Measurements from ENCODE around the gene ESPL1.

ESPL1 gene

DNA sequence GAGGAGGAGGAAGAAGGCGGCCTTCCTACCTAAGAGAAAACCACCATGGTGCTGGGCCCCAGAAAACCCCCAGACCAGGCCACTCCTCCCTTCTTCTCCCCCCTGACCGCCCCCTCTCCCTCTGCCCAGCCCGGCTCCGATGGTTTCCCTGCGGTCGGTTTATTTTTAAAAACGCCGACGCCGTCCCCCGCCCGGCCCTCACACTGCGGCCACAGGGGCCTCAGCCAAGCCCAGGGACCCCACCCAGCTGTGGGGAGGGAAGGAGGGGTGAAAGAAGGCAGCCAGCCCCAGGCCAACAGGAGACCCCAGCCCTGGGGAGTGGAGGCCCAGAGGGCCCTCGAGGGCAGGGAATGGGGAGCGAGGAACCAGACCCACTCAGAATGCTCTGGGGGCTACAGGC, 64.6 kb downstream of the ESPL1 start:
- DNase-seq (ENCODE audit: insufficient read length, low spot score): no peak
- no peak for FAIRE-seq
- TF ChIP-seq, protein P1, sequence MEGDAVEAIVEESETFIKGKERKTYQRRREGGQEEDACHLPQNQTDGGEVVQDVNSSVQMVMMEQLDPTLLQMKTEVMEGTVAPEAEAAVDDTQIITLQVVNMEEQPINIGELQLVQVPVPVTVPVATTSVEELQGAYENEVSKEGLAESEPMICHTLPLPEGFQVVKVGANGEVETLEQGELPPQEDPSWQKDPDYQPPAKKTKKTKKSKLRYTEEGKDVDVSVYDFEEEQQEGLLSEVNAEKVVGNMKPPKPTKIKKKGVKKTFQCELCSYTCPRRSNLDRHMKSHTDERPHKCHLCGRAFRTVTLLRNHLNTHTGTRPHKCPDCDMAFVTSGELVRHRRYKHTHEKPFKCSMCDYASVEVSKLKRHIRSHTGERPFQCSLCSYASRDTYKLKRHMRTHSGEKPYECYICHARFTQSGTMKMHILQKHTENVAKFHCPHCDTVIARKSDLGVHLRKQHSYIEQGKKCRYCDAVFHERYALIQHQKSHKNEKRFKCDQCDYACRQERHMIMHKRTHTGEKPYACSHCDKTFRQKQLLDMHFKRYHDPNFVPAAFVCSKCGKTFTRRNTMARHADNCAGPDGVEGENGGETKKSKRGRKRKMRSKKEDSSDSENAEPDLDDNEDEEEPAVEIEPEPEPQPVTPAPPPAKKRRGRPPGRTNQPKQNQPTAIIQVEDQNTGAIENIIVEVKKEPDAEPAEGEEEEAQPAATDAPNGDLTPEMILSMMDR (IDR thresholded peaks at IDR 0.05; ENCODE audit: insufficient read depth, missing control alignments): no peak

DNA sequence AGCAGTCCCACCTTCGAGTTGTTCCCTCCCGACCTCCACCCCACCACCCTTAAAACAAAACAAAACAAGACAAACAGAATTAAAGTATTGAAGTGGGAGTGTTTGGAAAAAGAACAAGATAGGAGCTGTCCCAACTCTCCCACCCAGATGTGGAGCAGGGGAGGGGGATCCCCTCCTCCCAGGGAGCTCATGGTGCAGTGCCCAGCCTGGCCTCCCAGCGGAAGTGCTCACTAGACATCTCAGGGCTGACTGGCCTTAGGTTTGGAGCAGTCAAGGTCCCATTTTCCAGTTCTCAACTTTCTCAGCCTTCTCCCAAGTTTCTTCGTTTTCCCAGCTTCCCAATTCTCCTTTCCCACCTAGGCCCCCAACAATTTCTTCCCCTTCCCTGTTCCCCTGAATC, 65.2 kb downstream of the ESPL1 start:
- no peak for FAIRE-seq
- no peak for DNase-seq (ENCODE audit: insufficient read length, low spot score)
- TF ChIP-seq, protein P1 (IDR thresholded peaks at IDR 0.05; ENCODE audit: insufficient read depth, missing control alignments): no peak

DNA sequence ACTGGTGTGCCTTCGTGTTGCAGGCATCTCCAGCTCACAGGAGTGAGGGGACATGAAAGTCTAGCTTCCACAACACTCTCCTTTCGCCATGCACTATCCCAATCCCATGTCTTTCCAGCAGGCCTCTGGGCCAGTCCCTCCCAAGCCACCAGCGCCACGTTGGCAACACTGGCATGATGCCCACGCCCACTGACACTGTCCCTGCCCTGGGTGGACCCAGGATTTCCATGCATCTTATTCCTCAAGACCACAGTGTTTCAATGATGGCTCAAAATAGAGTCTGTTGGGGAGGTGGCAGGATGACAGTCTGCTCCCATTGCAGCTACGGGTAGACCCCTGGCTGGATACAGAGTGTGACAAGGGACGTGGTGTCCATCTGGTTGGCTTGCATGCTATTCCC, 65.7 kb downstream of the ESPL1 start:
- TF ChIP-seq, protein P1 (IDR thresholded peaks at IDR 0.05; ENCODE audit: insufficient read depth, missing control alignments): no peak
- FAIRE-seq (no peak), DNase-seq (ENCODE audit: insufficient read length, low spot score) (no peak)

GRCh38 chr12:53334822-53335221, 66.7 kb downstream of the ESPL1 start:
- DNase-seq (ENCODE audit: insufficient read length, low spot score): no peak
- no peak for FAIRE-seq
- TF ChIP-seq, protein P1 (IDR thresholded peaks at IDR 0.05; ENCODE audit: insufficient read depth, missing control alignments): no peak

DNA sequence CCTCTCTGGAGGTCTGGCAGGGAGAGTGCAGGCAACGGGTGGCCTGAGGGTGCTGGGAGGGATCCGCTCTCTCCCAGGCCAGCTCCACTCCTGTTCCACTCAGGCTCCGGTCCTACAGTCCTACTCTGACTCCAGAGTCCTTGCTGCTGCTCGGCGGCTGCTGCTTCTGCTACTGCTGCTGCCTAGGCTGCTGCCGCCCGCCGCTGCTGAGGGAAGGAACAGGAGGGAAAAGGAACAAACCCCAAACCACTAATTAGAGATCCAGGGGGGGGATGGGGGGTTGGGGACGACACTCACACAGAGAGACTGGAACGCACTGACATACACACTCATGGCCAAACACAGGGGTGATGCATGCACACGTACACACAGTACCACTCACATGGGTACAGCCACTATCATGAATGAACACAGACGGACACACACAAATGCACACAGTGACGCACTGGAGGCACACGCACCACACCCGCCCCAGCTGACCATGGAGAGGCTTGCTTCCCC, 68.1 kb downstream of the ESPL1 start, which contains the start of gene SP7:
Gene SP7 (minus strand): TSS at position 174 of the 501 bp plus-strand sequence. CDS start 708 bp downstream, outside the sequence.
- TF ChIP-seq, protein P1 (IDR thresholded peaks at IDR 0.05; ENCODE audit: insufficient read depth, missing control alignments): no peak
- DNase-seq (ENCODE audit: insufficient read length, low spot score): no peak
- no peak for FAIRE-seq

DNA sequence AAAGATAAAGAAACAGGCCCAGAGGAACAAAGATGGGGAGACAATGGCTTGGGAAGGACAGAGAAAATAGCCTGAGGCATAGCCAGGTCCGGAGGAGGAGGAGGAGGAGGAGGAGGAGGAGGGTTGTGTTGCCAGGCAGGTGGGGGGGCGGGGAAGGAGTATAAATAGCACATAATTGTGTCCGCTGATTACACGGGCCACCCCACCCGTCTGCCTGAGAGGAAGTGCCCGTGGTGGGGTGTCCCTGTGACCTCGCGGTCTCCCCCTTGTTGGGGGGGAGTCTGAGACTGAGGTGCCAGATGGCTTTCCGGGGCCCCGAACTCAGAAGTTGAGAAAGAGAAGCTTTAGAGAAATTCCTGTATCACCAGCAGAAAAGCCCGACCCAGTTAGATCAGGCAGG, 69.9 kb downstream of the ESPL1 start:
- FAIRE-seq: no peak
- TF ChIP-seq, protein P1 (IDR thresholded peaks at IDR 0.05; ENCODE audit: insufficient read depth, missing control alignments): no peak
- DNase-seq (ENCODE audit: insufficient read length, low spot score): no peak

GRCh38 chr12:53338916-53339315, 70.8 kb downstream of the ESPL1 start:
- DNase-seq (ENCODE audit: insufficient read length, low spot score) (no peak), FAIRE-seq (no peak)
- TF ChIP-seq, protein P1 (IDR thresholded peaks at IDR 0.05; ENCODE audit: insufficient read depth, missing control alignments): no peak
